Measurements from ENCODE around the gene PPME1.

The PPME1 gene

GRCh38 chr11:74282914-74283371, 111.9 kb downstream of the PPME1 start:
- no peak for DNase-seq

- no peak for DNase-seq
Observed at GRCh38 chr11:74283580-74284180, 112.6 kb downstream of the PPME1 start.

- DNase-seq: no peak
Observed at GRCh38 chr11:74284466-74284865, 113.4 kb downstream of the PPME1 start.

GRCh38 chr11:74288161-74288560, 117.1 kb downstream of the PPME1 start:
- DNase-seq: no peak

GRCh38 chr11:74288911-74289310, 117.8 kb downstream of the PPME1 start:
- DNase-seq: no peak

GRCh38 chr11:74297484-74297883, 126.4 kb downstream of the PPME1 start:
- DNase-seq: no peak

GRCh38 chr11:74299015-74299414, 127.9 kb downstream of the PPME1 start:
- no peak for DNase-seq
